SK-N-MC (cell line): ENCODE results near the gene KREMEN2.

Experiments
- DNase-seq: peaks from one replicate; pipeline ENCODE4 v3.0.0-alpha.2; 2011; ENCODE audit warnings: low read depth, low spot score
- H3K27ac ChIP-seq: fragments of 200-600 bp; sonication (generic); 2 replicates; pipeline ENCODE4 v1.5.1; 2016; ENCODE audit warnings: mixed run types
- H3K36me3 ChIP-seq: fragments of 200-600 bp; sonication (generic); 2 replicates; pipeline ENCODE4 v1.6.1; 2017; ENCODE audit warnings: antibody characterized with exemption, low read length, mixed read lengths; ENCODE audit not compliant: insufficient read depth
- H3K4me3 ChIP-seq: fragments of 200-600 bp; sonication (generic); 2 replicates; pipeline ENCODE4 v1.5.1; 2016
- H3K9ac ChIP-seq: fragments of 200-600 bp; sonication (generic); 2 replicates; pipeline ENCODE4 v1.8.0; 2017; ENCODE audit warnings: mixed run types, mixed read lengths; ENCODE audit not compliant: insufficient read length
- H3K9me3 ChIP-seq: fragments of 200-600 bp; sonication (generic); 2 replicates; pipeline ENCODE4 v1.6.1; 2017; ENCODE audit warnings: low read depth, mild to moderate bottlenecking, antibody characterized with exemption, low read length, moderate library complexity, mixed read lengths
- EZH2 ChIP-seq: fragments of 200-600 bp; sonication (generic); IDR thresholded peaks from one replicate; pipeline ENCODE4 v1.6.1; 2017; ENCODE audit warnings: antibody characterized with exemption
- FOXP2 ChIP-seq: optimal IDR thresholded peaks from 2 replicates; pipeline ENCODE3; 2011; ENCODE audit warnings: mild to moderate bottlenecking, moderate library complexity; ENCODE audit not compliant: insufficient read depth; ENCODE audit errors: extremely low read length, control extremely low read depth
- POLR2AphosphoS5 ChIP-seq: IDR thresholded peaks from 2 replicates; pipeline ENCODE4 v1.6.1; 2012; ENCODE audit warnings: mild to moderate bottlenecking, low read depth, low read length, borderline replicate concordance

Gene KREMEN2

DNA sequence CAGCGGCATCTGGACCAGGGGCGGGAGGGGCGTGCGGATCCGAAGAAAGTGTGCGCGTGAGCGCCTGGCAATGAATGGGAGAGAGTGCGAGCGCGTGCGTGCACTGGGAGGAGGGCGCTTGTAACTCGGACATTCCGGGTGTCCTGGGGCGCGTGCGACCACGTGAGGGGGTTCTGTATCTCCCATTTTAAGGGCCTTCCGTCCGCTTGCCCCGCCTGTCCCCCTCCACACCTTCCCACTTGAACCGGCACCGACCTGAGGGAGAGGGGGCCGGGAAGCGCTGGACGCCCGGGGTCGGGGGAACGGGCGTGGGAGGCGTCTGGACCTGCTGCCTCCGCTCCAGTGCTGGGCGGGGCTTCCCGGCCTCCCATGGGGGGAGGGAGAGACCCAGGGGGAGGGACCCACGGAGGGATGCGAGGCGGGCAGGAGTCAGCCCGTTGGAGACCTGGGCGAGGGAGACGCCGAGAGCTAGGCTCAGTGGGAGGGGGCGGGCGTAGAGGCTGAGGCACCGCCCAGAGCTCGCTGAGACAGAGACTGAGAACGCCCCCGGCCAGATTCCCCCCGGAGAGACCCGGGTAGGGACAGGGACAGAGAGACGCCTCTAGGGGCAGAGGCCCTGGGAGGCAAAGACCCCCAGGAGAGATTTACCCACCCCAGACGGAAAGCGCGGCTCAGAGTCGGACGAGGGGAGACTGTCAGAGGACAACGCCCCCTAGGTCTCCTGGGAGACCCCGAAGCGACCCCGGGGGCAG is at the start of gene KREMEN2:
KREMEN2 (plus strand) TSS at position 553 of the 752 bp plus-strand sequence. CDS start 246 bp downstream, outside the sequence.
- no peaks in the 10 kb centered on the region for H3K36me3 ChIP-seq
- DNase-seq, result no peak
- TF ChIP-seq POLR2AphosphoS5 (peak; percentile 21; the same call in 1 of the 2 replicates), FOXP2 (no peak)
- H3K4me3 ChIP-seq, result peak within 1 kb of the TSS; percentile 83
- H3K9me3 ChIP-seq, result no peaks in the 10 kb centered on the region
- H3K27ac ChIP-seq, result no peak within 1 kb of the TSS
- peak within 1 kb of the TSS; percentile 41 for H3K9ac ChIP-seq

- TF ChIP-seq EZH2, result no peak
- no peak for TF ChIP-seq FOXP2
- no peak for TF ChIP-seq POLR2AphosphoS5
- Histone ChIP-seq H3K9ac (peak overlapping the region; percentile 37), H3K27ac (peak overlapping the region; percentile 65), H3K9me3 (no peaks in the 10 kb centered on the region), H3K36me3 (peaks cover 8% of the 10 kb centered on the region; the same call in 1 of the 2 replicates), H3K4me3 (no peak overlapping the region)
- no peak for DNase-seq
Observed at GRCh38 chr16:2915196-2915929, 48.7 kb upstream of the KREMEN2 start.

- TF ChIP-seq POLR2AphosphoS5, result no peak
- no peak for TF ChIP-seq EZH2
- TF ChIP-seq FOXP2, result no peak
- DNase-seq, result no peak
- Histone ChIP-seq H3K36me3 (peaks cover 2% of the 10 kb centered on the region; the same call in 1 of the 2 replicates), H3K27ac (no peak overlapping the region), H3K9ac (no peak overlapping the region), H3K9me3 (no peaks in the 10 kb centered on the region), H3K4me3 (no peak overlapping the region)
Observed at GRCh38 chr16:2919511-2920255, 44.4 kb upstream of the KREMEN2 start.

GRCh38 chr16:2923481-2923880 is 40.6 kb upstream of the KREMEN2 start:
- H3K27ac ChIP-seq, result no peak overlapping the region
- DNase-seq, result no peak
- TF ChIP-seq POLR2AphosphoS5 (no peak), EZH2 (no peak), FOXP2 (no peak)
- no peak overlapping the region for H3K4me3 ChIP-seq
- H3K9ac ChIP-seq, result no peak overlapping the region
- peaks cover 2% of the 10 kb centered on the region; the same call in 1 of the 2 replicates for H3K36me3 ChIP-seq
- H3K9me3 ChIP-seq, result no peaks in the 10 kb centered on the region

- no peak for DNase-seq
- Histone ChIP-seq H3K9ac (no peak overlapping the region), H3K4me3 (no peak overlapping the region), H3K36me3 (no peaks in the 10 kb centered on the region; the same call in 1 of the 2 replicates), H3K9me3 (no peaks in the 10 kb centered on the region), H3K27ac (no peak overlapping the region)
- TF ChIP-seq EZH2 (no peak), FOXP2 (no peak), POLR2AphosphoS5 (no peak)
Observed at GRCh38 chr16:2924901-2925755, 38.9 kb upstream of the KREMEN2 start.

DNA sequence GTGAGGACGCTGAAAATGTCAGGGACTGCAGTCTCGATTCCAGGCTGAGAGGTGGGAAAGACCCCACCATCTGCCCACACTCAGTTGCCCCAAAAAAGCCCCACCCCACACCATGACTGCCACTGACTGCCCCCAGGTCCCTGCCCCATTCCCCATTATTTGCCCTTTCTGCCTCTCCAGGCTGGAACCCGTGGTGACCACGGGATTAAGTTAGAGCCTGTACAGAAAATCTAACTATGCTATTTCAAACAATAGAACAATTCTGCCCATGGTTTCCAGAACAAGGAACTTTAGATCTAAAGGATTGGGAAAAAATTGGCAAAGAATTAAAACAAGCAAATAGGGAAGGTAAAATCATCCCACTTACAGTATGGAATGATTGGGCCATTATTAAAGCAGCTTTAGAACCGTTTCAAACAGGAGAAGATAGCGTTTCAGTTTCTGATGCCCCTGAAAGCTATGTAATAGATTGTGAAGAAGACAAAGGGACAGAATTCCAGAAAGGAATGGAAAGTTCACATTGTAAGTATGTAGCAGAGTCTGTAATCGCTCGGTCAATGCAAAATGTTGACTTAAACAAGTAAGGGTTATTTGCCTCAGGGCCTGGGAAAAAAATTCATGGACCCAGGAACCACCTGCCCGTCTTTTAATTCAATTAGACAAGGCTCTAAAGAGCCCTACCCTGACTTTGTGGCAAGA is 38.0 kb upstream of the KREMEN2 start:
- no peak overlapping the region for H3K27ac ChIP-seq
- no peak for DNase-seq

GRCh38 chr16:2926650-2926999 is 37.5 kb upstream of the KREMEN2 start:
- no peak overlapping the region for H3K9ac ChIP-seq
- no peak overlapping the region for H3K27ac ChIP-seq
- TF ChIP-seq POLR2AphosphoS5, result no peak
- no peak for TF ChIP-seq FOXP2
- TF ChIP-seq EZH2, result no peak

More for the DNA sequence above, 38.0 kb upstream of the KREMEN2 start:
- Histone ChIP-seq H3K9me3 (no peaks in the 10 kb centered on the region), H3K36me3 (no peaks in the 10 kb centered on the region; the same call in 1 of the 2 replicates), H3K4me3 (no peak overlapping the region), H3K9ac (no peak overlapping the region)
- TF ChIP-seq POLR2AphosphoS5, result no peak
- TF ChIP-seq FOXP2, result no peak
- no peak for TF ChIP-seq EZH2

More at GRCh38 chr16:2926650-2926999, 37.5 kb upstream of the KREMEN2 start:
- no peaks in the 10 kb centered on the region; the same call in 1 of the 2 replicates for H3K36me3 ChIP-seq
- peak overlapping the region; percentile 68 for H3K4me3 ChIP-seq
- no peaks in the 10 kb centered on the region for H3K9me3 ChIP-seq
- no peak for DNase-seq
